Measurements from ENCODE around the gene ACVRL1. TPM values are rescaled to one million over a fixed set of nuclear protein-coding genes. Genes with fewer than 3 reads are reported as not detected.
A peak's percentile ranks its signal among the peaks of the same experiment; 100 is the strongest.

The ACVRL1 gene
- total RNA-seq, 1 experiment from 2014 or later = not detected

- Mint-ChIP-seq H3K9me3 (ENCODE audit: low read depth, unreplicated experiment) (no peaks in the 10 kb centered on the region), H3K4me1 (ENCODE audit: low read depth, unreplicated experiment) (peaks cover 58% of the 10 kb centered on the region), H3K36me3 (ENCODE audit: insufficient read depth, unreplicated experiment) (peaks cover 12% of the 10 kb centered on the region), H3K4me3 (ENCODE audit: low read depth, unreplicated experiment) (peak overlapping the region; percentile 52), H3K27me3 (ENCODE audit: unreplicated experiment) (no peaks in the 10 kb centered on the region), H3K27ac (ENCODE audit: unreplicated experiment) (peak overlapping the region; percentile 82)
- TF ChIP-seq CTCF (IDR thresholded peaks at IDR 0.05; ENCODE audit: unreplicated experiment) = peak; percentile 70
- intact Hi-C loops (cut with micrococcal nuclease; ENCODE audit: unreplicated experiment) = no loop called here
- CTCF ChIA-PET = interaction anchor here (0.6 to 2.0 kb wide), 2 partner anchors 10 to 52 kb away, joined by 3 to 12 read pairs; no protein-coding TSS in a partner anchor
- DNase-seq = peak; percentile 41
- no TSS peak for BruUV-seq (replicated peaks)
Measured at GRCh38 chr12:51970904-51971646, 63.8 kb downstream of the ACVRL1 start.

GRCh38 chr12:51971679-51972421 is 64.5 kb downstream of the ACVRL1 start:
- Mint-ChIP-seq H3K4me1 (ENCODE audit: low read depth, unreplicated experiment) (peaks cover 66% of the 10 kb centered on the region), H3K27ac (ENCODE audit: unreplicated experiment) (peak overlapping the region; percentile 82), H3K4me3 (ENCODE audit: low read depth, unreplicated experiment) (peak overlapping the region; percentile 52), H3K27me3 (ENCODE audit: unreplicated experiment) (no peaks in the 10 kb centered on the region), H3K9me3 (ENCODE audit: low read depth, unreplicated experiment) (no peaks in the 10 kb centered on the region), H3K36me3 (ENCODE audit: insufficient read depth, unreplicated experiment) (peaks cover 12% of the 10 kb centered on the region)
- intact Hi-C loops (cut with micrococcal nuclease; ENCODE audit: unreplicated experiment) = no loop called here
- no TSS peak for BruUV-seq (replicated peaks)
- CTCF ChIA-PET = interaction anchor here (0.7 to 2.0 kb wide), 2 partner anchors 10 to 76 kb away, joined by 3 to 12 read pairs; no protein-coding TSS in a partner anchor
- TF ChIP-seq CTCF (IDR thresholded peaks at IDR 0.05; ENCODE audit: unreplicated experiment) = no peak
- no peak for DNase-seq

GRCh38 chr12:51972422-51972812 is 65.1 kb downstream of the ACVRL1 start:
- H3K27ac Mint-ChIP-seq (ENCODE audit: unreplicated experiment) = peak overlapping the region; percentile 24

More at GRCh38 chr12:51972422-51972812, 65.1 kb downstream of the ACVRL1 start:
- no peak for DNase-seq
- no peaks in the 10 kb centered on the region for H3K9me3 Mint-ChIP-seq (ENCODE audit: low read depth, unreplicated experiment)
- BruUV-seq (replicated peaks) = no TSS peak
- peaks cover 69% of the 10 kb centered on the region for H3K4me1 Mint-ChIP-seq (ENCODE audit: low read depth, unreplicated experiment)
- CTCF ChIA-PET = interaction anchor here (0.7 to 2.0 kb wide), 2 partner anchors 11 to 77 kb away, joined by 3 to 12 read pairs; no protein-coding TSS in a partner anchor
- H3K4me3 Mint-ChIP-seq (ENCODE audit: low read depth, unreplicated experiment) = no peak overlapping the region
- no peaks in the 10 kb centered on the region for H3K27me3 Mint-ChIP-seq (ENCODE audit: unreplicated experiment)
- H3K36me3 Mint-ChIP-seq (ENCODE audit: insufficient read depth, unreplicated experiment) = peaks cover 12% of the 10 kb centered on the region
- TF ChIP-seq CTCF (IDR thresholded peaks at IDR 0.05; ENCODE audit: unreplicated experiment) = no peak
- intact Hi-C loops (cut with micrococcal nuclease; ENCODE audit: unreplicated experiment) = no loop called here

All from Calu3 (cell line).